ENCODE measurements around the gene PKD2L2. TPM values are rescaled to one million over a fixed set of nuclear protein-coding genes. Genes with fewer than 3 reads are reported as not detected.
A peak's percentile ranks its signal among the peaks of the same experiment; 100 is the strongest.

PKD2L2 gene
- total RNA-seq, 2 donors from 2014 or later: 0.30 TPM; not detected in 1

DNA sequence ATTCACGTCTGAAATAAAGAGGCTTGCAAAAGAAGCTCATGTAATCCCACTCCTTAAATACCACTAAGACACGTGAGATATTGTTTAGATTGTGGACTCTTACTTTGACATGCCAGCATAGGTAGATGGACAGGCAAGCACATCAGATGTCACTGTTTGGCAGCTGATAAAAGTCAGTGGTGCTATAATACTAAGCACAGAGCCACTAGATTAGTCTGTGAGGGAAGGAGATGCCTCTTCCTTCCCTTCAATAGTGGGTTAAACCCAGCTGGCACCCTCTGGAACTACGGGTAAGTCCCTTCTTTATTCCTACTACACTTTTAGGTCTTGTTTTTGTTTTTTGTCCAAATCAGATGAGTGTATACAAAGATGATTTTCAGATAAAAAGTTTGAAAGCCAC is 21.6 kb upstream of the PKD2L2 start, which contains the start of gene MYOT:
TSS of gene MYOT (plus strand) at position 197 of the 400 bp plus-strand sequence. CDS start 2,792 bp downstream, outside the sequence.
- H3K27me3 Mint-ChIP-seq: no peaks in the 10 kb centered on the region
- H3K4me1 Mint-ChIP-seq: no peaks in the 10 kb centered on the region
- H3K9me3 Mint-ChIP-seq: no peaks in the 10 kb centered on the region
- H3K36me3 Mint-ChIP-seq (ENCODE audit: low read depth): no peaks in the 10 kb centered on the region
- H3K4me3 Mint-ChIP-seq: no peak within 1 kb of the TSS
- no peak for ATAC-seq (replicated peaks)
- no peak within 1 kb of the TSS for H3K27ac Mint-ChIP-seq

DNA sequence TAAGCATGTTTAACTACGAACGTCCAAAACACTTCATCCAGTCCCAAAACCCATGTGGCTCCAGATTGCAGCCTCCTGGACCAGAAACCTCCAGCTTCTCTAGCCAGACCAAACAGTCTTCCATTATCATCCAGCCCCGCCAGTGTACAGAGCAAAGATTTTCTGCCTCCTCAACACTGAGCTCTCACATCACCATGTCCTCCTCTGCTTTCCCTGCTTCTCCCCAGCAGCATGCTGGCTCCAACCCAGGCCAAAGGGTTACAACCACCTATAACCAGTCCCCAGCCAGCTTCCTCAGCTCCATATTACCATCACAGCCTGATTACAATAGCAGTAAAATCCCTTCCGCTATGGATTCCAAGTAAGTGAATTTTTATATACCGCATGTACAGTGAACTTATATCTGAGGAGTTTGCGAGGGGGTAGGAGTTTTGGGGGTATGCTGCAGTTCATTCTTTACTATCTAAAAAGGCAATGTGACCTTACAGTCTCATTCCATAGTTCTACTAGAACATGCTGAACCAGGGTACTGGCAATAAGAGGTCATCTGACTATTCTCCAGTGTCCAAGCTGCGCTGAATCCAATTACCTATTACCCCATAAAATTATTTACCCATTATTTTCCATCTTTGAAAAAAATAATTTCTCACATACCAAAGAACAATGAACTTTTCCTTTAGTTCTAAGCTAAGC is 18.5 kb upstream of the PKD2L2 start:
- H3K9me3 Mint-ChIP-seq: no peaks in the 10 kb centered on the region
- no peak for ATAC-seq (replicated peaks)

GRCh38 chr5:137871571-137871970 is 17.7 kb upstream of the PKD2L2 start:
- Mint-ChIP-seq H3K4me1 (no peaks in the 10 kb centered on the region), H3K4me3 (no peak overlapping the region), H3K36me3 (ENCODE audit: low read depth) (no peaks in the 10 kb centered on the region), H3K27ac (no peak overlapping the region), H3K9me3 (no peaks in the 10 kb centered on the region), H3K27me3 (no peaks in the 10 kb centered on the region)
- ATAC-seq (replicated peaks): no peak

More for the DNA sequence above, 18.5 kb upstream of the PKD2L2 start:
- H3K4me3 Mint-ChIP-seq: no peak overlapping the region
- no peaks in the 10 kb centered on the region for H3K4me1 Mint-ChIP-seq
- H3K27ac Mint-ChIP-seq: no peak overlapping the region
- H3K36me3 Mint-ChIP-seq (ENCODE audit: low read depth): no peaks in the 10 kb centered on the region
- H3K27me3 Mint-ChIP-seq: no peaks in the 10 kb centered on the region

- H3K36me3 Mint-ChIP-seq (ENCODE audit: low read depth): no peaks in the 10 kb centered on the region
- no peaks in the 10 kb centered on the region for H3K4me1 Mint-ChIP-seq
- ATAC-seq (replicated peaks): no peak
- no peaks in the 10 kb centered on the region for H3K27me3 Mint-ChIP-seq
- H3K27ac Mint-ChIP-seq: no peak overlapping the region
- H3K4me3 Mint-ChIP-seq: no peak overlapping the region
- H3K9me3 Mint-ChIP-seq: no peaks in the 10 kb centered on the region
Observed at GRCh38 chr5:137872466-137872865, 16.8 kb upstream of the PKD2L2 start.

- Mint-ChIP-seq H3K36me3 (ENCODE audit: low read depth) (no peaks in the 10 kb centered on the region), H3K4me1 (no peaks in the 10 kb centered on the region), H3K27me3 (no peaks in the 10 kb centered on the region), H3K4me3 (no peak overlapping the region), H3K27ac (no peak overlapping the region), H3K9me3 (no peaks in the 10 kb centered on the region)
- ATAC-seq (replicated peaks): no peak
Observed at GRCh38 chr5:137876101-137876500, 13.2 kb upstream of the PKD2L2 start.

DNA sequence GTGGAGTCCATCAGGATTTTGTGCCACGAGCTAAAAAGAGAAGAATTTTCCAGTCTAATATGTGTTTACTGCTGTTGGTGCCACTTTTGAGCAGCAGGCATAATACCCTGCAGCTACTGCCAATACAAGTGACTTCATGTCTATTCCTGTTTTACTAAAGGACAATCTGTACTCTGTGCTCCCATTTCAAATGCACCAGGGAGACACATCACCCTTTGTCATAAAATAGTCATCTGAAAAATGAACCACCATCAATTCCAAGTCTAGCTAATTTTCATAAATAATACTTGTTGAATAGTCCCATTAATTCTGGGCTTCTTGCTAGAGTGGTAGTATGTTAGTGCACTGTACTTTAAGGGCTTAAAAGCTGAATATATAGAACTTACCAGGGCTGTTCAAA is 8.9 kb upstream of the PKD2L2 start:
- H3K27ac Mint-ChIP-seq: no peak overlapping the region
- H3K4me3 Mint-ChIP-seq: no peak overlapping the region
- H3K27me3 Mint-ChIP-seq: no peaks in the 10 kb centered on the region
- H3K4me1 Mint-ChIP-seq: no peaks in the 10 kb centered on the region
- no peaks in the 10 kb centered on the region for H3K36me3 Mint-ChIP-seq (ENCODE audit: low read depth)
- H3K9me3 Mint-ChIP-seq: no peaks in the 10 kb centered on the region
- no peak for ATAC-seq (replicated peaks)

DNA sequence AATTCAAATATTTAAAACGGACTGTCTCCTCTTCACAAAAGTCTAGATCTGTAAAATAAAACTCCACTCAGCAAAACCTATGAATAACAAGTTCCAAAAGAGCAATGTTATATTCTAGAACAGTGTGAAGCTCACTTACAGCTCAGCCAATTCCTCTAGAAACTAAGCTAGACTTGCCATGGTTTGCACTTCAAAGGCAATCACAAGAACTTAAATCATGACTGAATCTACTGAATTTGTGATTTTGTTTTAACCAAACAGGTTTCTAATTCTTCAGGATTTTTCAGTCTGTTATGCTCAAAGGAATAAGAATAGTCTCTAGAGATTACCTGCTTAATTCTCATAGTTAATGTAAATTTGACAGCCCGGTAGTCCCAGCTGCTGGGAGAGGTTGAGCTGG is 1.4 kb upstream of the PKD2L2 start:
- H3K4me1 Mint-ChIP-seq: peaks cover 10% of the 10 kb centered on the region
- peak overlapping the region; percentile 91 for H3K4me3 Mint-ChIP-seq
- H3K27ac Mint-ChIP-seq: no peak overlapping the region

DNA sequence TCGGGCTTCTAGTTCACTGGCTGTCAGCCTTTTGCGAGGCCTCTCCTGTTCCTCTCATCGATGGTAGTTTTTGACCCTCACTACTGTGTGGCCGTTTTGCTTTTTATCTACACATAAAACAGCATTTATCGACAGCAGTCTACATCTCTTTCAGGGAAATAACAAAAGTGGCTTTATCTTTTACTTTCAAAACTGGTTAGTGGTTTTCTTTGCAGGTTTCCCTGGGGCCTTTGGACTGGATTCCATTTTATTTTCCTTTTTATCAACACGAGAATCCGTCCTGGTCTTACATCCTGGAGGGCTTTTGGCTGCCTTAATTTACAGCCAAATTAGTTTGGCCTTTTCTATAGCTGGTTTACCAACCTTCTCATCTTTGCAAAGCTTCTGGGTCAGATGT is 793 bp upstream of the PKD2L2 start:
- no peaks in the 10 kb centered on the region for H3K9me3 Mint-ChIP-seq
- H3K4me1 Mint-ChIP-seq: peaks cover 10% of the 10 kb centered on the region
- H3K4me3 Mint-ChIP-seq: peak overlapping the region; percentile 91
- H3K27me3 Mint-ChIP-seq: no peaks in the 10 kb centered on the region
- H3K27ac Mint-ChIP-seq: peak overlapping the region; percentile 95
- H3K36me3 Mint-ChIP-seq (ENCODE audit: low read depth): no peaks in the 10 kb centered on the region
- ATAC-seq (replicated peaks): no peak

More for the DNA sequence above, 1.4 kb upstream of the PKD2L2 start:
- ATAC-seq (replicated peaks): no peak
- H3K36me3 Mint-ChIP-seq (ENCODE audit: low read depth): no peaks in the 10 kb centered on the region
- no peaks in the 10 kb centered on the region for H3K9me3 Mint-ChIP-seq
- no peaks in the 10 kb centered on the region for H3K27me3 Mint-ChIP-seq

DNA sequence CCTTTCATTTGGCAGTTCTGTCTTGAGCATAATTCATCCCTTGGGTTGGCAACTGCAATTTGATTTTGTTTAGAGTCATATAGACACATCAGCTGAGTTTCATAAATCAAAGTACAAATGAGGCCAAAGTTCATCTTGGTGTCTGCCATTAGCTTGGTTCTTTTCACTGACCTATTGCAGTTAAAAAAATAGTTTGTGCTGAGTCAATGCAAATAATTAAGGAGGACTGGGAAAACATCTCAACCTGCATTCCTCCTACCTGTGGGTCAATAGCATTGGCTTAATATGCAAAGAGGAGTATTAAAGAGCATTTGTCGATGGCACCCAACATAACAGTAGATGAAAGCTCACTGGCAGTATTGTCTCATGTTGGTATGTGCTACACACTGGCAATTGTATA is 1.6 kb downstream of the PKD2L2 start:
- H3K4me1 Mint-ChIP-seq: peaks cover 10% of the 10 kb centered on the region
- no peaks in the 10 kb centered on the region for H3K36me3 Mint-ChIP-seq (ENCODE audit: low read depth)
- H3K27ac Mint-ChIP-seq: no peak overlapping the region
- no peak for ATAC-seq (replicated peaks)
- no peaks in the 10 kb centered on the region for H3K27me3 Mint-ChIP-seq
- no peaks in the 10 kb centered on the region for H3K9me3 Mint-ChIP-seq
- H3K4me3 Mint-ChIP-seq: no peak overlapping the region

DNA sequence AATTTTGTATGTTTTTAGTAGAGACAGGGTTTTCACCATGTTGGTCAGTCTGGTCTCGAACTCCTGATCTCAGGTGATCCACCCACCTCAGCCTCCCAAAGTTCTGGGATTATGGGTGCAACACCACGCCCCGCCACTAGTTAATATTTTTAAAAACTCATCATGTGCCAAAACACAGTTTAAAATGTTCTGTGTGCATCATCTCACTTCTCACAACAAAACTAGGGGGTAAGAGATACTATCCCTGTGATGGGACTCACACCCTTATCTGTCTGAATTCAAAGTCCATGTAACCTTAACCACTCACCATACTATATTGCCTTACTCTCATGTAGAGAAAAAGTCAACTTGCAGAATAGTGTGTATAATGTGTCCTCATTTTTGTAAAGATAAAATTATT is 2.6 kb downstream of the PKD2L2 start:
- H3K4me3 Mint-ChIP-seq: no peak overlapping the region
- no peaks in the 10 kb centered on the region for H3K9me3 Mint-ChIP-seq
- H3K36me3 Mint-ChIP-seq (ENCODE audit: low read depth): no peaks in the 10 kb centered on the region
- H3K27me3 Mint-ChIP-seq: no peaks in the 10 kb centered on the region
- no peak for ATAC-seq (replicated peaks)
- H3K4me1 Mint-ChIP-seq: peaks cover 5% of the 10 kb centered on the region
- no peak overlapping the region for H3K27ac Mint-ChIP-seq

DNA sequence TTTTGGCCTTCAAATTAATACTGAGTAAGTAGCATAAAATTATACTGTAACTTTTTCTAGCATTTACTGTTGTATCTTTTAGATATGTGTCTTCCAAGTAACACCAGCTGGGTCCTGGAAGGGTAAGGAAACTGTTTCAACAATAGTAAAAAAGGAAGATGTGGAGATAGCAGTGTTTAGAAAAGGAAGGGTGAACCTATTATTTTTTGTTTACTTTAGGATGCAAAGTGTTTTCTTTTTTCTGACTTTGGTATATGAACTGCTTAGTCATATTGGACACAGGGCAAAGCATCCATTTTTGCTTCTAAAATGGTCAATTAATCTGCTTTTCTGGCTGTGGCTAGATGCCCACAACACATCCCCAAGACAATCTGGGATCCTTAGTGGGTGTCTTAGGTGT is 5.3 kb downstream of the PKD2L2 start:
- H3K4me3 Mint-ChIP-seq: no peak overlapping the region
- no peaks in the 10 kb centered on the region for H3K9me3 Mint-ChIP-seq
- H3K36me3 Mint-ChIP-seq (ENCODE audit: low read depth): no peaks in the 10 kb centered on the region

DNA sequence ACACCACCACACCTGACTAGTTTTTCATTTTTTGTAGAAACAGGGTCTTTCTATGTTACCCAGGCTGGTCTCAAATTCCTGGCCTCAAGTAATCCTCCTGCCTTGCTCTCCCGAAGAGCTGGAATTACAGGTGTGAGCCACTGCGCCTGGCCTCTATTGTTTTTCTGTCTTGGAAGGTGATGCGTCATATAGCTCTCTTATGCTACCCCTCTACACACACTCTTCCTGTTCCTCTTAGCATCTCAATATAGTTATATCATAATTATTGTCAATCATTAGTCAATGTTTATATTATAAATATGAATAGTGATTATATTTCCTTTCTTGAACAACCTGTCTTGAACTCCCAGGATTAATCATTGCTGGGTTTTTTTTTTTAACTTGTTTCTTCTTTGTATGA is 7.3 kb downstream of the PKD2L2 start:
- no peak for ATAC-seq (replicated peaks)
- H3K27ac Mint-ChIP-seq: no peak overlapping the region
- peaks cover 3% of the 10 kb centered on the region for H3K27me3 Mint-ChIP-seq
- H3K9me3 Mint-ChIP-seq: no peaks in the 10 kb centered on the region
- no peaks in the 10 kb centered on the region for H3K36me3 Mint-ChIP-seq (ENCODE audit: low read depth)
- H3K4me1 Mint-ChIP-seq: no peaks in the 10 kb centered on the region
- H3K4me3 Mint-ChIP-seq: no peak overlapping the region

More for the DNA sequence above, 5.3 kb downstream of the PKD2L2 start:
- H3K27me3 Mint-ChIP-seq: no peaks in the 10 kb centered on the region
- H3K4me1 Mint-ChIP-seq: no peaks in the 10 kb centered on the region
- no peak overlapping the region for H3K27ac Mint-ChIP-seq
- ATAC-seq (replicated peaks): no peak

DNA sequence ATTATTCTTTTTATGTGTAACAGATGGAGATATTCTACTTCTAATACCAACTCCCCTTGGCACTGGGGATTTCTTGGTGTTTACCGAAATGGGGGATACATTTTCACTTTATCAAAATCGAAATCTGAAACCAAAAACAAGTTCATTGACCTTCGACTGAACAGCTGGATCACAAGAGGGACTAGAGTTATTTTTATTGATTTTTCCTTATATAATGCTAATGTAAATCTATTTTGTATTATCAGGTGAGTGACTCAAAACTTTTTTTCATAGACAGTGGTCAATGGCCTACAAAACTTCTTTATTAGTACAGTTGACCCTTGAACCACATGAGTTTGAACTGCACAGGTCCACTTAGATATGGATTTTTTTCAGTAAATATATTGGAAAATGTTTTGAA is 10.2 kb downstream of the PKD2L2 start:
- no peak for ATAC-seq (replicated peaks)
- H3K4me1 Mint-ChIP-seq: no peaks in the 10 kb centered on the region
- no peaks in the 10 kb centered on the region for H3K36me3 Mint-ChIP-seq (ENCODE audit: low read depth)
- no peak overlapping the region for H3K4me3 Mint-ChIP-seq
- peaks cover 6% of the 10 kb centered on the region for H3K27me3 Mint-ChIP-seq
- no peaks in the 10 kb centered on the region for H3K9me3 Mint-ChIP-seq
- no peak overlapping the region for H3K27ac Mint-ChIP-seq

GRCh38 chr5:137901011-137901817 is 12.0 kb downstream of the PKD2L2 start:
- Mint-ChIP-seq H3K9me3 (no peaks in the 10 kb centered on the region), H3K4me3 (no peak overlapping the region), H3K36me3 (ENCODE audit: low read depth) (no peaks in the 10 kb centered on the region), H3K4me1 (no peaks in the 10 kb centered on the region), H3K27ac (no peak overlapping the region), H3K27me3 (peaks cover 6% of the 10 kb centered on the region)
- no peak for ATAC-seq (replicated peaks)

Measured in activated T-helper 17 cell treated with anti-CD3 and anti-CD28 coated beads, Interleukin-2, amount 50 U/mL, for 72 hours (primary cell).